HCT116 (cell line): ENCODE measurements around the gene BAHD1.
A peak's percentile ranks its signal among the peaks of the same experiment; 100 is the strongest.

ENCODE experiments used
- EZH2 ChIP-seq: fragments of 200-600 bp; sonication (generic); IDR thresholded peaks from 2 replicates; pipeline ENCODE4 v1.6.1; 2017; ENCODE audit warnings: antibody characterized with exemption, mixed run types
- EZH2phosphoT487 ChIP-seq: fragments of 200-600 bp; IDR thresholded peaks from 2 replicates; pipeline ENCODE4 v1.6.1; 2018; ENCODE audit warnings: antibody characterized with exemption, borderline replicate concordance
- FOSL1 ChIP-seq: IDR thresholded peaks from 2 replicates; pipeline ENCODE4 v1.6.1; 2012; ENCODE audit warnings: low read depth
- POLR2A ChIP-seq: IDR thresholded peaks from 2 replicates; pipeline ENCODE4 v1.7.0; 2011; ENCODE audit warnings: borderline replicate concordance; ENCODE audit not compliant: insufficient read depth, insufficient read length; ENCODE audit errors: extremely low read depth
- POLR2AphosphoS5 ChIP-seq: IDR thresholded peaks from 2 replicates; pipeline ENCODE4 v1.6.1; 2011; ENCODE audit warnings: mild to moderate bottlenecking, low read depth, low read length, moderate library complexity
- RAD21 ChIP-seq: IDR thresholded peaks from 2 replicates; pipeline ENCODE4 v1.6.1; 2012; ENCODE audit warnings: low read depth, mild to moderate bottlenecking
- SIN3A ChIP-seq: IDR thresholded peaks from 2 replicates; pipeline ENCODE4 v1.6.1; 2012; ENCODE audit warnings: low read depth
- SP1 ChIP-seq: IDR thresholded peaks from 2 replicates; pipeline ENCODE4 v1.6.1; 2012; ENCODE audit warnings: low read depth
- SRF ChIP-seq: IDR thresholded peaks from 2 replicates; pipeline ENCODE4 v1.6.1; 2012; ENCODE audit warnings: low read depth
- ZNF274 ChIP-seq: fragments of 200-500 bp; sonication (Bioruptor generic); IDR thresholded peaks from 2 replicates; pipeline ENCODE4 v1.6.1; 2014; ENCODE audit warnings: mild to moderate bottlenecking, low read depth, low read length, inconsistent platforms
- TF ChIP-seq, protein P1 (sequence below), 3 experiments: fragments of 200-600 bp in 1 of 3; sonication (generic) in 1 of 3; IDR thresholded peaks in 2 of 3; conservative IDR thresholded peaks in 1 of 3; 2 replicates each; pipeline ENCODE4 v1.5.1; 2012 to 2017; ENCODE audit warnings: low read depth in 2 of 3, low read length in 2 of 3, antibody characterized with exemption in 1 of 3, borderline replicate concordance in 1 of 3, control low read depth in 1 of 3, mild to moderate bottlenecking in 1 of 3, mixed read lengths in 1 of 3, mixed run types in 1 of 3, moderate library complexity in 1 of 3; ENCODE audit not compliant: insufficient read depth in 1 of 3
- TF ChIP-seq, protein P2 (sequence below): IDR thresholded peaks from 2 replicates; pipeline ENCODE4 v1.6.1; 2011; ENCODE audit warnings: mild to moderate bottlenecking, low read length, moderate library complexity; ENCODE audit not compliant: insufficient replicate concordance; ENCODE audit errors: extremely low read depth
- TF ChIP-seq, protein P3 (sequence below): IDR thresholded peaks from 2 replicates; pipeline ENCODE4 v1.6.1; 2012; ENCODE audit warnings: low read depth

DNA sequence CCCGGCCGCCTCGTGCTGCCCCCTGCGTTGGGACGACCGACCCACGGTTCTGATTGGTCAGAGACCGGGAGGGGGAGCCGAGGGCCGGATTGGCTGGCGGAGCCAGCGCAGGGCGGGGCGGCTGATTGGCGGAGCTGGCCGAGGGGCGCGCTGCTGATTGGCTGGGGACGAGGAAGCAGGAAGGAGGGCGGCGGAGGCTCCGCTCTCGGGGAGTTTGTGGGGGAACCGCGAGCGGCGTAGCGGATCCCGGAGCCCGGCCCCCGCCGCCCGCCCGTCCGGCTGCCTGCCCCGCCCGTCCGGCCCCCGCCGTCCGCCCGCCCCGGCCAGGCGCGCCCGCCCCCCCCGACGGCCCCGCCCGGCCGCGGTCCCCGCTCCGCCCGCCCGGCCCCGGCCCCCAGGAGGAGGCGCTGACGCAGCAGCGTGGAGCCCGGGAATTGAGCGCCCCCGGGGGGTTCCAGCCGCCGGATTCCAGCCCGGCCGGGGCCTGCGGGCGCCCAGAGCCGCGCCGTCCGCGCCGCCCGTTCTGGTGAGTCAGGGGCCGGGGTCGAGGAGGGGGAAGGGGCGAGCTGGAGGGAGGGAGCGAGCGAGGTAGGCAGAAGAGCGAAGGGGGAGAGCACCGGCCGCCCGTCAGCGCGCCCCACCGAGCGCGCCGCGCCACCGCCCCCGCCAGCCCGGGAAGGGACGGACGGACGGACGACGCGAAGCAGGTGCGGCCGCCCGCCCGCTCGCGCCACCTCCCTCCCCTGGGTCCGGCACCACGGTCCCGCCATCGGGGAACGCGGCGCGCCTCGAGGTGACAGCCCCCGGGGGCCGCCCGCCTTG is at the start of gene BAHD1:
- TF ChIP-seq EZH2 (no peak), FOSL1 (no peak), POLR2AphosphoS5 (no peak; the same call in 1 of the 2 replicates), SP1 (peak; percentile 62), SIN3A (no peak), EZH2phosphoT487 (no peak), POLR2A (no peak), RAD21 (no peak), SRF (no peak), ZNF274 (no peak)
- TF ChIP-seq, protein P1, sequence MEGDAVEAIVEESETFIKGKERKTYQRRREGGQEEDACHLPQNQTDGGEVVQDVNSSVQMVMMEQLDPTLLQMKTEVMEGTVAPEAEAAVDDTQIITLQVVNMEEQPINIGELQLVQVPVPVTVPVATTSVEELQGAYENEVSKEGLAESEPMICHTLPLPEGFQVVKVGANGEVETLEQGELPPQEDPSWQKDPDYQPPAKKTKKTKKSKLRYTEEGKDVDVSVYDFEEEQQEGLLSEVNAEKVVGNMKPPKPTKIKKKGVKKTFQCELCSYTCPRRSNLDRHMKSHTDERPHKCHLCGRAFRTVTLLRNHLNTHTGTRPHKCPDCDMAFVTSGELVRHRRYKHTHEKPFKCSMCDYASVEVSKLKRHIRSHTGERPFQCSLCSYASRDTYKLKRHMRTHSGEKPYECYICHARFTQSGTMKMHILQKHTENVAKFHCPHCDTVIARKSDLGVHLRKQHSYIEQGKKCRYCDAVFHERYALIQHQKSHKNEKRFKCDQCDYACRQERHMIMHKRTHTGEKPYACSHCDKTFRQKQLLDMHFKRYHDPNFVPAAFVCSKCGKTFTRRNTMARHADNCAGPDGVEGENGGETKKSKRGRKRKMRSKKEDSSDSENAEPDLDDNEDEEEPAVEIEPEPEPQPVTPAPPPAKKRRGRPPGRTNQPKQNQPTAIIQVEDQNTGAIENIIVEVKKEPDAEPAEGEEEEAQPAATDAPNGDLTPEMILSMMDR (IDR thresholded peaks at IDR 0.05 in 2 of 3, conservative IDR thresholded peaks at IDR 0.05 in 1 of 3; ENCODE audit: borderline replicate concordance in 1 of 3, insufficient read depth in 1 of 3, low read depth in 2 of 3, low read length in 2 of 3): no peak
- TF ChIP-seq, protein P2, sequence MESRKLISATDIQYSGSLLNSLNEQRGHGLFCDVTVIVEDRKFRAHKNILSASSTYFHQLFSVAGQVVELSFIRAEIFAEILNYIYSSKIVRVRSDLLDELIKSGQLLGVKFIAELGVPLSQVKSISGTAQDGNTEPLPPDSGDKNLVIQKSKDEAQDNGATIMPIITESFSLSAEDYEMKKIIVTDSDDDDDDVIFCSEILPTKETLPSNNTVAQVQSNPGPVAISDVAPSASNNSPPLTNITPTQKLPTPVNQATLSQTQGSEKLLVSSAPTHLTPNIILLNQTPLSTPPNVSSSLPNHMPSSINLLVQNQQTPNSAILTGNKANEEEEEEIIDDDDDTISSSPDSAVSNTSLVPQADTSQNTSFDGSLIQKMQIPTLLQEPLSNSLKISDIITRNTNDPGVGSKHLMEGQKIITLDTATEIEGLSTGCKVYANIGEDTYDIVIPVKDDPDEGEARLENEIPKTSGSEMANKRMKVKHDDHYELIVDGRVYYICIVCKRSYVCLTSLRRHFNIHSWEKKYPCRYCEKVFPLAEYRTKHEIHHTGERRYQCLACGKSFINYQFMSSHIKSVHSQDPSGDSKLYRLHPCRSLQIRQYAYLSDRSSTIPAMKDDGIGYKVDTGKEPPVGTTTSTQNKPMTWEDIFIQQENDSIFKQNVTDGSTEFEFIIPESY: no peak
- TF ChIP-seq, protein P3, sequence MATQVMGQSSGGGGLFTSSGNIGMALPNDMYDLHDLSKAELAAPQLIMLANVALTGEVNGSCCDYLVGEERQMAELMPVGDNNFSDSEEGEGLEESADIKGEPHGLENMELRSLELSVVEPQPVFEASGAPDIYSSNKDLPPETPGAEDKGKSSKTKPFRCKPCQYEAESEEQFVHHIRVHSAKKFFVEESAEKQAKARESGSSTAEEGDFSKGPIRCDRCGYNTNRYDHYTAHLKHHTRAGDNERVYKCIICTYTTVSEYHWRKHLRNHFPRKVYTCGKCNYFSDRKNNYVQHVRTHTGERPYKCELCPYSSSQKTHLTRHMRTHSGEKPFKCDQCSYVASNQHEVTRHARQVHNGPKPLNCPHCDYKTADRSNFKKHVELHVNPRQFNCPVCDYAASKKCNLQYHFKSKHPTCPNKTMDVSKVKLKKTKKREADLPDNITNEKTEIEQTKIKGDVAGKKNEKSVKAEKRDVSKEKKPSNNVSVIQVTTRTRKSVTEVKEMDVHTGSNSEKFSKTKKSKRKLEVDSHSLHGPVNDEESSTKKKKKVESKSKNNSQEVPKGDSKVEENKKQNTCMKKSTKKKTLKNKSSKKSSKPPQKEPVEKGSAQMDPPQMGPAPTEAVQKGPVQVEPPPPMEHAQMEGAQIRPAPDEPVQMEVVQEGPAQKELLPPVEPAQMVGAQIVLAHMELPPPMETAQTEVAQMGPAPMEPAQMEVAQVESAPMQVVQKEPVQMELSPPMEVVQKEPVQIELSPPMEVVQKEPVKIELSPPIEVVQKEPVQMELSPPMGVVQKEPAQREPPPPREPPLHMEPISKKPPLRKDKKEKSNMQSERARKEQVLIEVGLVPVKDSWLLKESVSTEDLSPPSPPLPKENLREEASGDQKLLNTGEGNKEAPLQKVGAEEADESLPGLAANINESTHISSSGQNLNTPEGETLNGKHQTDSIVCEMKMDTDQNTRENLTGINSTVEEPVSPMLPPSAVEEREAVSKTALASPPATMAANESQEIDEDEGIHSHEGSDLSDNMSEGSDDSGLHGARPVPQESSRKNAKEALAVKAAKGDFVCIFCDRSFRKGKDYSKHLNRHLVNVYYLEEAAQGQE: no peak
